WTC11 (cell line): ENCODE results near the gene KDM1B.
"Not testable (repeated sequence)": the region's sequence is repeated elsewhere in the genome, so short reads cannot be mapped to it uniquely, and the experiment has no call there.

Experiments used
- ATF6 ChIP-seq: sonication (generic); formaldehyde crosslinking; IDR thresholded peaks from 2 replicates; pipeline ENCODE4 v1.8.1; 2023; ENCODE audit warnings: mild to moderate bottlenecking, missing genetic modification reagents
- CBFB ChIP-seq: sonication (generic); formaldehyde crosslinking; IDR thresholded peaks from 2 replicates; pipeline ENCODE4 v1.8.1; 2022; ENCODE audit warnings: mild to moderate bottlenecking, low read depth, missing genetic modification reagents
- CTCF ChIP-seq: fragments of 200-600 bp; IDR thresholded peaks from 2 replicates; pipeline ENCODE4 v1.8.0; 2022; ENCODE audit warnings: antibody characterized with exemption
- ESRRA ChIP-seq: sonication (generic); formaldehyde crosslinking; IDR thresholded peaks from 2 replicates; pipeline ENCODE4 v1.8.1; 2022; ENCODE audit warnings: mild to moderate bottlenecking, missing genetic modification reagents, borderline replicate concordance
- FOXK1 ChIP-seq: sonication (generic); formaldehyde crosslinking; IDR thresholded peaks from 2 replicates; pipeline ENCODE4 v1.8.0; 2022; ENCODE audit warnings: mild to moderate bottlenecking, moderate library complexity, missing genetic modification reagents
- JUN ChIP-seq: sonication (generic); formaldehyde crosslinking; IDR thresholded peaks from 2 replicates; pipeline ENCODE4 v1.8.0; 2023; ENCODE audit warnings: mild to moderate bottlenecking, missing genetic modification reagents
- SMAD3 ChIP-seq: sonication (generic); formaldehyde crosslinking; IDR thresholded peaks from 2 replicates; pipeline ENCODE4 v1.8.0; 2022; ENCODE audit warnings: missing genetic modification reagents, mild to moderate bottlenecking, borderline replicate concordance
- TEAD1 ChIP-seq: sonication (generic); formaldehyde crosslinking; IDR thresholded peaks from 2 replicates; pipeline ENCODE4 v1.8.0; 2022; ENCODE audit warnings: mild to moderate bottlenecking, missing genetic modification reagents
- USF1 ChIP-seq: sonication (generic); formaldehyde crosslinking; IDR thresholded peaks from 2 replicates; pipeline ENCODE4 v1.8.0; 2022; ENCODE audit warnings: mild to moderate bottlenecking, missing genetic modification reagents
- USF2 ChIP-seq: sonication (generic); formaldehyde crosslinking; IDR thresholded peaks from 2 replicates; pipeline ENCODE4 v1.8.1; 2023; ENCODE audit warnings: mild to moderate bottlenecking, missing genetic modification reagents, moderate library complexity
- ZNF121 ChIP-seq: sonication (generic); formaldehyde crosslinking; IDR thresholded peaks from 2 replicates; pipeline ENCODE4 v1.8.0; 2023; ENCODE audit warnings: missing genetic modification reagents
- ZNF396 ChIP-seq: fragments of 250-450 bp; sonication (Bioruptor Pico); IDR thresholded peaks from 2 replicates; pipeline ENCODE4 v1.8.0; 2021; ENCODE audit warnings: mild to moderate bottlenecking, moderate library complexity, borderline replicate concordance
- TF ChIP-seq, protein P1 (sequence below): sonication (generic); formaldehyde crosslinking; IDR thresholded peaks from 2 replicates; pipeline ENCODE4 v1.8.0; 2022; ENCODE audit warnings: mild to moderate bottlenecking, missing genetic modification reagents
- TF ChIP-seq, protein P2 (sequence below): sonication (generic); formaldehyde crosslinking; IDR thresholded peaks from 2 replicates; pipeline ENCODE4 v1.8.0; 2022; ENCODE audit warnings: mild to moderate bottlenecking, missing genetic modification reagents

DNA sequence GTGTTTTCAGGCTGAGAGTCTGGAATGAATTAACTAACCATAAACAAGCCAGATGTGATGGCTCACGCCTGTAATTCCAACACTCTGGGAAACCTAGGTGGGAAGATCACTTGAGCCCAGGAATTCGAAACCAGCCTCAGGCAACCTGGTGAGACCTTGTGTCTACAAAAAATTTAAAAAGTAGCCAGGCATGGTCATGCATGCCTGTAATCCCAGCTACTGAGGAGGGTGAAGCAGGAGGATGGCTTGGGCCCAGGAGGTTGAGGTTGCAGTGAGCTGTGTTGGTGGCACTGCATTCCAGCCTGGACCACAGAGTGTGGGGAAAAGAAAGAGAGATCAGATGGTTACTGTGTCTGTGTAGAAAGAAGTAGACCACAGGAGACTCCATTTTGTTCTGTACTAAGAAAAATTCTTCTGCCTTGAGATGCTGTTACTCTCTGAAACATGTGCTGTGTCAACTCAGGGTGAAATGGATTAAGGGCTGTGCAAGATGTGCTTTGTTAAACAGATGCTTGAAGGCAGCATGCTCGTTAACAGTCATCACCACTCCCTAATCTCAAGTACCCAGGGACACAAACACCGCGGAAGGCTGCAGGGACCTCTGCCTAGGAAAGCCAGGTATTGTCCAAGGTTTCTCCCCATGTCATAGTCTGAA, 71.4 kb downstream of the KDM1B start:
- not testable (repeated sequence) for TF ChIP-seq ATF6 (CRISPR knock-in tag); ESRRA (CRISPR knock-in tag); CTCF; FOXK1 (CRISPR knock-in tag); USF1; SMAD3 (CRISPR knock-in tag); ZNF396; ZNF121 (CRISPR knock-in tag); JUN; CBFB (CRISPR knock-in tag); TEAD1 (CRISPR knock-in tag); USF2 (CRISPR knock-in tag)
- TF ChIP-seq, protein P1, sequence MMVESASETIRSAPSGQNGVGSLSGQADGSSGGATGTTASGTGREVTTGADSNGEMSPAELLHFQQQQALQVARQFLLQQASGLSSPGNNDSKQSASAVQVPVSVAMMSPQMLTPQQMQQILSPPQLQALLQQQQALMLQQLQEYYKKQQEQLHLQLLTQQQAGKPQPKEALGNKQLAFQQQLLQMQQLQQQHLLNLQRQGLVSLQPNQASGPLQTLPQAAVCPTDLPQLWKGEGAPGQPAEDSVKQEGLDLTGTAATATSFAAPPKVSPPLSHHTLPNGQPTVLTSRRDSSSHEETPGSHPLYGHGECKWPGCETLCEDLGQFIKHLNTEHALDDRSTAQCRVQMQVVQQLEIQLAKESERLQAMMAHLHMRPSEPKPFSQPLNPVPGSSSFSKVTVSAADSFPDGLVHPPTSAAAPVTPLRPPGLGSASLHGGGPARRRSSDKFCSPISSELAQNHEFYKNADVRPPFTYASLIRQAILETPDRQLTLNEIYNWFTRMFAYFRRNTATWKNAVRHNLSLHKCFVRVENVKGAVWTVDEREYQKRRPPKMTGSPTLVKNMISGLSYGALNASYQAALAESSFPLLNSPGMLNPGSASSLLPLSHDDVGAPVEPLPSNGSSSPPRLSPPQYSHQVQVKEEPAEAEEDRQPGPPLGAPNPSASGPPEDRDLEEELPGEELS (CRISPR knock-in tag), result not testable (repeated sequence)
- TF ChIP-seq, protein P2, sequence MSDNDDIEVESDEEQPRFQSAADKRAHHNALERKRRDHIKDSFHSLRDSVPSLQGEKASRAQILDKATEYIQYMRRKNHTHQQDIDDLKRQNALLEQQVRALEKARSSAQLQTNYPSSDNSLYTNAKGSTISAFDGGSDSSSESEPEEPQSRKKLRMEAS (CRISPR knock-in tag), result not testable (repeated sequence)
